Stimulated activated effector memory CD8-positive, alpha-beta T cell treated with anti-CD3 and anti-CD28 coated beads, Interleukin-12 subunit alpha, Interleukin-12 subunit beta, amount 100 ng/mL, for 72 hours (primary cell): ENCODE data around the gene MBD3.
A peak's percentile ranks its signal among the peaks of the same experiment; 100 is the strongest.

ENCODE experiments used
- ATAC-seq: fragments of 150-1000 bp; cut with Tn5 transposase; 2 replicates; pipeline ENCODE4 v1.10.0; 2021
- DNase-seq, 2 donors: peaks; one replicate each; pipeline ENCODE4 v3.0.0; 2021 to 2022; ENCODE audit warnings: low spot score in 2 of 2
- H3K27ac Mint-ChIP-seq: one replicate; pipeline ENCODE4 v1.8.0; 2022; ENCODE audit warnings: mild to moderate bottlenecking, mixed read lengths
- H3K36me3 Mint-ChIP-seq: one replicate; pipeline ENCODE4 v1.8.0; 2022; ENCODE audit warnings: mild to moderate bottlenecking, mixed read lengths
- H3K4me1 Mint-ChIP-seq: one replicate; pipeline ENCODE4 v1.8.0; 2022; ENCODE audit warnings: mixed read lengths
- H3K4me3 Mint-ChIP-seq: one replicate; pipeline ENCODE4 v1.8.0; 2022; ENCODE audit warnings: mild to moderate bottlenecking, mixed read lengths
- H3K9me3 Mint-ChIP-seq: one replicate; pipeline ENCODE4 v1.8.0; 2022; ENCODE audit warnings: mixed read lengths

Gene MBD3

GRCh38 chr19:1592024-1592754 is 476 bp downstream of the MBD3 start:
- Mint-ChIP-seq H3K27ac (peak overlapping the region; percentile 94), H3K9me3 (no peaks in the 10 kb centered on the region), H3K4me3 (peak overlapping the region; percentile 96), H3K36me3 (peaks cover 77% of the 10 kb centered on the region), H3K4me1 (peaks cover 14% of the 10 kb centered on the region)
- ATAC-seq (peak; percentile 92), DNase-seq (peak; percentile 78 to 89)

- Mint-ChIP-seq H3K9me3 (no peaks in the 10 kb centered on the region), H3K4me3 (peak overlapping the region; percentile 96), H3K36me3 (peaks cover 76% of the 10 kb centered on the region), H3K4me1 (peaks cover 14% of the 10 kb centered on the region), H3K27ac (peak overlapping the region; percentile 94)
- ATAC-seq (peak; percentile 1), DNase-seq (no peak)
Observed at GRCh38 chr19:1591421-1592023, 1.1 kb downstream of the MBD3 start.

- DNase-seq (no peak), ATAC-seq (no peak)
- H3K4me3 Mint-ChIP-seq: peak overlapping the region; percentile 96
- H3K36me3 Mint-ChIP-seq: peaks cover 76% of the 10 kb centered on the region
- peaks cover 14% of the 10 kb centered on the region for H3K4me1 Mint-ChIP-seq
- no peaks in the 10 kb centered on the region for H3K9me3 Mint-ChIP-seq
- peak overlapping the region; percentile 94 for H3K27ac Mint-ChIP-seq
Observed at GRCh38 chr19:1590641-1591397, 1.8 kb downstream of the MBD3 start.

GRCh38 chr19:1587872-1588271 is 4.8 kb downstream of the MBD3 start:
- H3K4me1 Mint-ChIP-seq: peaks cover 11% of the 10 kb centered on the region
- DNase-seq (no peak), ATAC-seq (no peak)
- peaks cover 91% of the 10 kb centered on the region for H3K36me3 Mint-ChIP-seq
- no peak overlapping the region for H3K4me3 Mint-ChIP-seq
- H3K27ac Mint-ChIP-seq: no peak overlapping the region
- no peaks in the 10 kb centered on the region for H3K9me3 Mint-ChIP-seq

- ATAC-seq (no peak), DNase-seq (no peak)
- Mint-ChIP-seq H3K4me3 (no peak overlapping the region), H3K27ac (no peak overlapping the region), H3K36me3 (peaks cover 99% of the 10 kb centered on the region), H3K4me1 (no peaks in the 10 kb centered on the region), H3K9me3 (no peaks in the 10 kb centered on the region)
Observed at GRCh38 chr19:1585243-1585580, 7.5 kb downstream of the MBD3 start.

GRCh38 chr19:1584500-1585242 is 8.0 kb downstream of the MBD3 start:
- H3K4me3 Mint-ChIP-seq: no peak overlapping the region
- no peak for ATAC-seq
- no peaks in the 10 kb centered on the region for H3K9me3 Mint-ChIP-seq
- H3K27ac Mint-ChIP-seq: no peak overlapping the region
- DNase-seq: no peak
- H3K4me1 Mint-ChIP-seq: no peaks in the 10 kb centered on the region
- H3K36me3 Mint-ChIP-seq: peaks cover 99% of the 10 kb centered on the region

- DNase-seq: no peak
- H3K9me3 Mint-ChIP-seq: no peaks in the 10 kb centered on the region
- no peak for ATAC-seq
- peaks cover 88% of the 10 kb centered on the region for H3K36me3 Mint-ChIP-seq
- H3K4me3 Mint-ChIP-seq: no peak overlapping the region
- H3K4me1 Mint-ChIP-seq: no peaks in the 10 kb centered on the region
- no peak overlapping the region for H3K27ac Mint-ChIP-seq
Observed at GRCh38 chr19:1582201-1582600, 10.5 kb downstream of the MBD3 start.

GRCh38 chr19:1580957-1581356 is 11.7 kb downstream of the MBD3 start:
- peaks cover 81% of the 10 kb centered on the region for H3K36me3 Mint-ChIP-seq
- DNase-seq: no peak
- no peak overlapping the region for H3K4me3 Mint-ChIP-seq
- H3K9me3 Mint-ChIP-seq: no peaks in the 10 kb centered on the region
- no peaks in the 10 kb centered on the region for H3K4me1 Mint-ChIP-seq
- no peak for ATAC-seq
- H3K27ac Mint-ChIP-seq: no peak overlapping the region

- ATAC-seq: no peak
- Mint-ChIP-seq H3K4me3 (no peak overlapping the region), H3K4me1 (no peaks in the 10 kb centered on the region)
Observed at GRCh38 chr19:1580382-1580781, 12.3 kb downstream of the MBD3 start.

GRCh38 chr19:1579222-1579621 is 13.4 kb downstream of the MBD3 start:
- Mint-ChIP-seq H3K36me3 (peaks cover 71% of the 10 kb centered on the region), H3K4me3 (no peak overlapping the region), H3K4me1 (no peaks in the 10 kb centered on the region), H3K9me3 (no peaks in the 10 kb centered on the region), H3K27ac (peak overlapping the region; percentile 43)
- DNase-seq (no peak), ATAC-seq (no peak)

More at GRCh38 chr19:1580382-1580781, 12.3 kb downstream of the MBD3 start:
- Mint-ChIP-seq H3K9me3 (no peaks in the 10 kb centered on the region), H3K36me3 (peaks cover 76% of the 10 kb centered on the region), H3K27ac (peak overlapping the region; percentile 43)
- no peak for DNase-seq

- H3K27ac Mint-ChIP-seq: no peak overlapping the region
- no peaks in the 10 kb centered on the region for H3K9me3 Mint-ChIP-seq
- H3K36me3 Mint-ChIP-seq: peaks cover 59% of the 10 kb centered on the region
- ATAC-seq (no peak), DNase-seq (no peak)
- H3K4me3 Mint-ChIP-seq: no peak overlapping the region
- H3K4me1 Mint-ChIP-seq: no peaks in the 10 kb centered on the region
Observed at GRCh38 chr19:1577929-1578618, 14.6 kb downstream of the MBD3 start.

GRCh38 chr19:1577090-1577928 is 15.4 kb downstream of the MBD3 start:
- Mint-ChIP-seq H3K4me3 (no peak overlapping the region), H3K9me3 (no peaks in the 10 kb centered on the region), H3K36me3 (peaks cover 52% of the 10 kb centered on the region), H3K27ac (no peak overlapping the region), H3K4me1 (no peaks in the 10 kb centered on the region)
- ATAC-seq: no peak
- DNase-seq: no peak

- Mint-ChIP-seq H3K4me1 (no peaks in the 10 kb centered on the region), H3K36me3 (peaks cover 43% of the 10 kb centered on the region), H3K27ac (peak overlapping the region; percentile 44), H3K9me3 (no peaks in the 10 kb centered on the region), H3K4me3 (no peak overlapping the region)
- peak; percentile 20 for ATAC-seq
- no peak for DNase-seq
Observed at GRCh38 chr19:1576242-1577089, 16.2 kb downstream of the MBD3 start.
